Mesenchymal stem cell (in vitro differentiated cells and primary cell): ENCODE results near the gene ART3.
"Not testable (repeated sequence)": the region's sequence is repeated elsewhere in the genome, so short reads cannot be mapped to it uniquely, and the experiment has no call there.

ENCODE experiments used
- DNase-seq: peaks from one replicate; pipeline ENCODE4 v3.0.0-alpha.2; 2013
- H2AFZ ChIP-seq: one replicate; pipeline ENCODE4 v1.6.1; 2013; ENCODE audit warnings: low read depth, mild to moderate bottlenecking, control low read depth, inconsistent platforms, low read length, moderate library complexity
- H2AK5ac ChIP-seq: 2 replicates; pipeline ENCODE4 v1.6.1; 2013; ENCODE audit warnings: low read length, moderate library complexity, mild to moderate bottlenecking, inconsistent platforms; ENCODE audit not compliant: severe bottlenecking
- H2BK120ac ChIP-seq: one replicate; pipeline ENCODE4 v1.6.1; 2013; ENCODE audit warnings: low read depth, mild to moderate bottlenecking, inconsistent platforms, low read length, moderate library complexity
- H2BK12ac ChIP-seq, 2 experiments: one replicate each; pipeline ENCODE4 v1.6.1; 2013; ENCODE audit warnings: inconsistent platforms in 2 of 2, low read length in 2 of 2, mild to moderate bottlenecking in 2 of 2, moderate library complexity in 2 of 2, control low read depth in 1 of 2
- H2BK15ac ChIP-seq: one replicate; pipeline ENCODE4 v1.6.1; 2013; ENCODE audit warnings: mild to moderate bottlenecking, low read depth, inconsistent platforms; ENCODE audit not compliant: poor library complexity, severe bottlenecking
- H2BK5ac ChIP-seq: 2 replicates; pipeline ENCODE4 v1.6.1; 2013; ENCODE audit warnings: low read depth, mild to moderate bottlenecking, low read length, control low read depth, inconsistent platforms; ENCODE audit not compliant: poor library complexity, severe bottlenecking
- H3K14ac ChIP-seq, 2 experiments: one replicate each; pipeline ENCODE4 v1.6.1; 2013; ENCODE audit warnings: inconsistent platforms in 2 of 2, low read length in 2 of 2, control low read depth in 1 of 2, mild to moderate bottlenecking in 1 of 2, moderate library complexity in 1 of 2
- H3K18ac ChIP-seq, 2 experiments: one replicate each; pipeline ENCODE4 v1.6.1; 2013; ENCODE audit warnings: inconsistent platforms in 2 of 2, low read length in 2 of 2, control low read depth in 1 of 2, low read depth in 1 of 2, mild to moderate bottlenecking in 1 of 2
- H3K23ac ChIP-seq, 2 experiments: one replicate each; pipeline ENCODE4 v1.6.1; 2013; ENCODE audit warnings: inconsistent platforms in 2 of 2, low read length in 2 of 2, mild to moderate bottlenecking in 2 of 2, moderate library complexity in 2 of 2, control low read depth in 1 of 2
- H3K27ac ChIP-seq: 2 replicates; pipeline ENCODE4 v1.5.1; 2013; ENCODE audit warnings: mild to moderate bottlenecking, moderate library complexity, low read length, control low read depth, inconsistent platforms; ENCODE audit not compliant: poor library complexity, severe bottlenecking
- H3K27me3 ChIP-seq, 2 experiments: 2 replicates each; pipeline versions ENCODE4 v1.6.1 to v1.7.0; 2013; ENCODE audit warnings: low read length in 2 of 2, mild to moderate bottlenecking in 2 of 2, moderate library complexity in 2 of 2, control low read depth in 1 of 2, inconsistent platforms in 1 of 2; ENCODE audit not compliant: control insufficient read depth in 1 of 2, insufficient read depth in 1 of 2
- H3K36me3 ChIP-seq, 2 experiments: 2 replicates each; pipeline versions ENCODE4 v1.6.1 to v1.7.0; 2013; ENCODE audit warnings: low read length in 2 of 2, control low read depth in 1 of 2, inconsistent platforms in 1 of 2, low read depth in 1 of 2, mild to moderate bottlenecking in 1 of 2; ENCODE audit not compliant: insufficient read depth in 2 of 2, control insufficient read depth in 1 of 2
- H3K4ac ChIP-seq, 2 experiments: one replicate each; pipeline ENCODE4 v1.6.1; 2013; ENCODE audit warnings: inconsistent platforms in 2 of 2, low read length in 2 of 2, mild to moderate bottlenecking in 2 of 2, moderate library complexity in 2 of 2, control low read depth in 1 of 2, low read depth in 1 of 2
- H3K4me1 ChIP-seq: 2 replicates; pipeline ENCODE4 v1.6.1; 2013; ENCODE audit warnings: low read depth, low read length, control low read depth; ENCODE audit not compliant: control insufficient read depth, insufficient read depth
- H3K4me2 ChIP-seq: 2 replicates; pipeline ENCODE4 v1.6.1; 2013; ENCODE audit warnings: low read length, mild to moderate bottlenecking, inconsistent platforms; ENCODE audit not compliant: poor library complexity, severe bottlenecking
- H3K4me3 ChIP-seq, 2 experiments: 2 replicates each; pipeline versions ENCODE4 v1.5.1 to v1.7.0; 2013; ENCODE audit warnings: low read length in 2 of 2, mild to moderate bottlenecking in 2 of 2, control low read depth in 1 of 2, low read depth in 1 of 2; ENCODE audit not compliant: insufficient read depth in 1 of 2
- H3K79me1 ChIP-seq: replicated peaks from 2 replicates; pipeline ENCODE4 v1.6.1; 2013; ENCODE audit warnings: mild to moderate bottlenecking, control low read depth, low read length, inconsistent platforms; ENCODE audit not compliant: poor library complexity, severe bottlenecking
- H3K9ac ChIP-seq: 2 replicates; pipeline ENCODE4 v1.7.0; 2013; ENCODE audit warnings: mild to moderate bottlenecking, low read length, moderate library complexity
- H3K9me3 ChIP-seq: 2 replicates; pipeline ENCODE4 v1.7.0; 2013; ENCODE audit warnings: mild to moderate bottlenecking, low read length; ENCODE audit not compliant: control insufficient read depth
- H4K8ac ChIP-seq: one replicate; pipeline ENCODE4 v1.6.1; 2013; ENCODE audit warnings: inconsistent platforms, mild to moderate bottlenecking, low read length, moderate library complexity
- H4K91ac ChIP-seq: one replicate; pipeline ENCODE4 v1.6.1; 2013; ENCODE audit warnings: mild to moderate bottlenecking, low read length, inconsistent platforms
- WGBS: methylation state at CpG from one replicate; pipeline ENCODE4 v1.1.7; 2013; ENCODE audit warnings: mixed read lengths; 5-methylcytosine and 5-hydroxymethylcytosine counted together

Gene ART3

GRCh38 chr4:76035799-76036380, 38.6 kb upstream of the ART3 start, which contains the start of gene CXCL11:
CXCL11 (minus strand) TSS chr4:76036070; CDS start chr4:76035987, 83 bp downstream.
- Histone ChIP-seq H3K4me1 (no peaks in the 10 kb centered on the region), H3K9me3 (no peaks in the 10 kb centered on the region), H2BK15ac (no peak within 1 kb of the TSS)

GRCh38 chr4:76036855-76037254, 37.7 kb upstream of the ART3 start:
- no peak overlapping the region for H3K18ac ChIP-seq
- no peak overlapping the region for H2AFZ ChIP-seq
- no peak overlapping the region for H4K8ac ChIP-seq
- no peaks in the 10 kb centered on the region for H3K79me1 ChIP-seq
- no peak overlapping the region for H3K23ac ChIP-seq
- H3K14ac ChIP-seq = no peak overlapping the region
- no peaks in the 10 kb centered on the region for H3K36me3 ChIP-seq
- no peak overlapping the region for H3K4me2 ChIP-seq
- H3K4ac ChIP-seq = no peak overlapping the region
- H3K27me3 ChIP-seq = peaks cover 0 to 3% of the 10 kb centered on the region in 2 experiments
- no peak overlapping the region for H2BK15ac ChIP-seq
- H2AK5ac ChIP-seq = no peak overlapping the region
- no peak overlapping the region for H3K4me3 ChIP-seq
- H2BK5ac ChIP-seq = no peak overlapping the region
- no peak overlapping the region for H4K91ac ChIP-seq
- H3K27ac ChIP-seq = no peak overlapping the region
- no peak overlapping the region for H2BK120ac ChIP-seq
- H3K9me3 ChIP-seq = no peaks in the 10 kb centered on the region
- H3K9ac ChIP-seq = no peak overlapping the region
- no peak for DNase-seq
- 94% methylated on average over 3 of the region's 3 CpGs for WGBS
- no peak overlapping the region for H2BK12ac ChIP-seq
- no peaks in the 10 kb centered on the region for H3K4me1 ChIP-seq

More at GRCh38 chr4:76035799-76036380, 38.6 kb upstream of the ART3 start, which contains the start of gene CXCL11:
- Histone ChIP-seq H3K27ac (no peak within 1 kb of the TSS), H2AFZ (no peak within 1 kb of the TSS), H3K23ac (no peak within 1 kb of the TSS), H4K91ac (no peak within 1 kb of the TSS), H2BK120ac (no peak within 1 kb of the TSS), H3K4me3 (no peak within 1 kb of the TSS), H3K4me2 (no peak within 1 kb of the TSS), H3K36me3 (no peaks in the 10 kb centered on the region), H3K14ac (no peak within 1 kb of the TSS), H3K27me3 (peaks cover 0 to 3% of the 10 kb centered on the region in 2 experiments), H3K9ac (no peak within 1 kb of the TSS), H3K18ac (no peak within 1 kb of the TSS), H2AK5ac (no peak within 1 kb of the TSS), H2BK5ac (no peak within 1 kb of the TSS), H2BK12ac (no peak within 1 kb of the TSS), H3K4ac (no peak within 1 kb of the TSS), H3K79me1 (no peaks in the 10 kb centered on the region), H4K8ac (no peak within 1 kb of the TSS)
- DNase-seq = no peak
- 97% methylated on average over 2 of the region's 2 CpGs for WGBS

- H3K79me1 ChIP-seq, DNase-seq, H2BK12ac ChIP-seq, H2AK5ac ChIP-seq, H2BK15ac ChIP-seq, H3K4me3 ChIP-seq, H3K27me3 ChIP-seq, H3K4ac ChIP-seq, H3K4me2 ChIP-seq, H3K9me3 ChIP-seq, H4K91ac ChIP-seq, H3K9ac ChIP-seq, H2BK5ac ChIP-seq, H3K23ac ChIP-seq, H3K18ac ChIP-seq, H4K8ac ChIP-seq, H2AFZ ChIP-seq, H3K27ac ChIP-seq, H3K14ac ChIP-seq, H3K36me3 ChIP-seq, H2BK120ac ChIP-seq, H3K4me1 ChIP-seq: not testable (repeated sequence)
- WGBS = 95% methylated on average over 10 of the region's 18 CpGs
Measured at GRCh38 chr4:76042241-76042998, 32.1 kb upstream of the ART3 start.

GRCh38 chr4:76043306-76043705, 31.2 kb upstream of the ART3 start:
- H2BK12ac ChIP-seq, H2BK15ac ChIP-seq, H3K36me3 ChIP-seq, H3K23ac ChIP-seq, H3K9ac ChIP-seq, H3K4me1 ChIP-seq, DNase-seq, H3K27me3 ChIP-seq, H2BK120ac ChIP-seq, H2BK5ac ChIP-seq, H3K27ac ChIP-seq, H3K4ac ChIP-seq, H3K4me3 ChIP-seq, H4K91ac ChIP-seq, H2AK5ac ChIP-seq, H3K18ac ChIP-seq, H3K4me2 ChIP-seq, H3K9me3 ChIP-seq, H3K79me1 ChIP-seq, H2AFZ ChIP-seq, H3K14ac ChIP-seq, H4K8ac ChIP-seq: not testable (repeated sequence)
- WGBS = 93% methylated on average over 17 of the region's 18 CpGs
